Activated CD4-positive, alpha-beta T cell treated with anti-CD3 and anti-CD28 coated beads, Interleukin-10, Interleukin-2, amounts not matched to agents 100 ng/mL and 50 ng/mL, durations not matched to agents 16 hours and 8 hours (primary cell): ENCODE results near the gene BRCC3.

Experiments used
- DNase-seq: peaks from one replicate; pipeline ENCODE4 v3.0.0-alpha.2; 2020

Gene BRCC3

DNA sequence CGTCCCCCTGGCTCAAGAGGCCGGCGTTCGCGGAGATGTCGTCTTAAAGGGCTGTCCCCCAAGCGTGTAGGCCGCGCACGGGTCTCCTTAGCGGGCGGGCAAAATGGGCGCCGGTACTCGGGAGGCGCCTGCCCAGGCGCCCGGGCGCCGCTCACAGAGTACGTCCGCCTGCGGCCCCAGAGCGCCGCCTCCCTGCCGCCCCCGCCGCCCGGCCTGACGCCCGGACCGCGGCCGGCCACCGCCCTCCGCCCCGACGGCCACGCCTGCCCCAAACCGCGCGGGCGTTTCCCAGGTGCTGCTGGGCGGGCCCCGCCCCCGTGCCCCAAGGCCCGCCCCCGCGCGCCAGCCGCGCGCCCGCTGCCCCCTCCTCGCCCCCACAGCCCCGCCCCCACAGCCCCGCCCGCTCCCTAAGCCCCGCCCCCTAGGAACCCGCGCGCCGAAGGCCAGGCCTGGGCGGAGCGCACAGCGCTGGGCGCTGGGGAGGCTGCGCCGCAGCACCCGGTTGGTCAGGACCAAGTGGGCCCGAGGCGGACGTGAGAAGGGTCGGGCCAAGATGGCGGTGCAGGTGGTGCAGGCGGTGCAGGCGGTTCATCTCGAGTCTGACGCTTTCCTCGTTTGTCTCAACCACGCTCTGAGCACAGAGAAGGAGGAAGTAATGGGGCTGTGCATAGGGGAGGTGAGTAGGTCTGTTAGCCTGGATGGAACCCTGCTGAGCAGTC is at the start of gene BRCC3, which contains the start of the genes CMC4 and MTCP1:
BRCC3 (plus strand) TSS at position 534 of the 719 bp plus-strand sequence; CDS start at position 554, 20 bp downstream.
CMC4 (minus strand) TSS at position 162 of the 719 bp plus-strand sequence. CDS start 7,113 bp downstream, outside the sequence.
MTCP1 (minus strand) TSS at position 162 of the 719 bp plus-strand sequence. CDS start 5,126 bp downstream, outside the sequence.
- DNase-seq = peak; percentile 89

DNA sequence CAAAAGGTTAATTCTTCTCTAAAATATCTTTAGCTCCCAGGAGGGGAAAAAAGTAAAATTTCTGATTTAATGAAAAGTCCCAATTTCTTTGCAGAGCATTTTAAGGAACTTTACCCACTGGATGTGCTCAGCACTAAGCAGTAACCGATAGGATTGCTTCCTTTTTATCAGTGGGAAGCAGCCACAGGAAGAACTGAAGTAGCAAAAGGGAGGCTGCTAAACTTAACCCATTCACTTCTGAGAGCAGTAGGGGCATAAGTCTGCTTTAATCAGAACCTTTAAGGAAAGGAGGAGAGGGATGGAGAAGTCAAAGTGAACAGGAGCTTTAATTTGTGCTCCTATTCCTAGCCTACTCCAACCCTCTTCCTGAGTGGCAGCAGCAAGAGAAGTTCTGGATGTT is 48.7 kb upstream of the BRCC3 start, which contains the start of gene F8:
F8 (minus strand) TSS at position 139 of the 400 bp plus-strand sequence. CDS start 171 bp downstream, outside the sequence.
- no peak for DNase-seq

DNA sequence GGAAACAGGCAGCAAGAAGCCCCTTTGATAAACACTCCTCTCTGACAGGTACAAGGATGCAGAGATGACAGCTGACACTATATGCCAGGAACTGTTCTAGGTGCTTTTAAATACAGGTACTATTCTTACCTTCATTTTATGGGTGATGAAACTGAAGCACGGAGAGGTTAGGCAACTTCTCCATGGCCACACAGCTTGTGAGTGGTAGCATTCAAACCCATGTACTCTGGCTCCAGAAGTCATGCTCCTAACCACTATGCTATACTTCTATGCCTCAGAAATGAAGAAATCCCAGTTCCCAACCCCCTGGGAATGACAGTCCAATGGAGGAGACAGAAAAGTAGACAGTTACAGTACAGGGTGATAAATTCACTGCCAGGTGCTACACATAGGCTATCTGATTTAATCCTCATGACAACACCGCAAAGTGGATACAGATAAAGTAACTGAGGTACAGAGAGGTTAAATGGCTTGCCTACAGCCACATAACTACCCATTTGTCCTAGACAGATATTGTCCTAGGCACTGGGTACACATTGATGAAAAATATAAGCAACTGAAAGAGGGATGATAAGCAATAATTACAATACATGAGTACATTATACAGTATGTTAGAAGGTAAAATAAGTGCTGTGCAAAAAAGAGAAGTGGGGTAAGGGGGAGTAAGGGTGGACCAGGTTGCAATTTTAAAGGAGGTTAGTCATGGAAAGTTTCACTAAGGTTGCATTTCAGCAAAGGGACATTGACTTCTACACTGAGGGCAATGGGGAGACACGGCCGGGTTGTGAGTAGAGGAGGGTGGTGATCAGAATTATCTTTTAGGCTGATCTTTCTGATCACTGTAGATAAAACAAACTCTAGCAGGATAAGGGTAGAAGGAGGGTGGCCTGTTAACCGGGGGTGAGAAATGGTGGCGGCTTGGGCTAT is 47.1 kb upstream of the BRCC3 start:
- DNase-seq = no peak

DNA sequence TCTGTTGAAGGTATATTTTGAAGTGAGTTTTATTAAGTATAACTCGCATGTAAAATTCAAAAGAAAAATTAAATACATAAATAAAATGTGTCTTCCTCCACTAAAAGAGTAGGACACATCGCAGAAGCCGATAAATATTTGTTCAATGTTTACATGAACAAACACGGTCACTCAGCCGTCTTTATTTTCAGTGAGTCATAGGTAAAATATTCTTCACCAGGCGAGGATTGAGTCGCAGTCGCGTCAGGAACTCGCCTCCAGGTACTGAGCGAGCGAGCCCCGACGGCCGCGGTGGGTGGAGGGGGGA is 44.9 kb upstream of the BRCC3 start:
- DNase-seq = no peak

DNA sequence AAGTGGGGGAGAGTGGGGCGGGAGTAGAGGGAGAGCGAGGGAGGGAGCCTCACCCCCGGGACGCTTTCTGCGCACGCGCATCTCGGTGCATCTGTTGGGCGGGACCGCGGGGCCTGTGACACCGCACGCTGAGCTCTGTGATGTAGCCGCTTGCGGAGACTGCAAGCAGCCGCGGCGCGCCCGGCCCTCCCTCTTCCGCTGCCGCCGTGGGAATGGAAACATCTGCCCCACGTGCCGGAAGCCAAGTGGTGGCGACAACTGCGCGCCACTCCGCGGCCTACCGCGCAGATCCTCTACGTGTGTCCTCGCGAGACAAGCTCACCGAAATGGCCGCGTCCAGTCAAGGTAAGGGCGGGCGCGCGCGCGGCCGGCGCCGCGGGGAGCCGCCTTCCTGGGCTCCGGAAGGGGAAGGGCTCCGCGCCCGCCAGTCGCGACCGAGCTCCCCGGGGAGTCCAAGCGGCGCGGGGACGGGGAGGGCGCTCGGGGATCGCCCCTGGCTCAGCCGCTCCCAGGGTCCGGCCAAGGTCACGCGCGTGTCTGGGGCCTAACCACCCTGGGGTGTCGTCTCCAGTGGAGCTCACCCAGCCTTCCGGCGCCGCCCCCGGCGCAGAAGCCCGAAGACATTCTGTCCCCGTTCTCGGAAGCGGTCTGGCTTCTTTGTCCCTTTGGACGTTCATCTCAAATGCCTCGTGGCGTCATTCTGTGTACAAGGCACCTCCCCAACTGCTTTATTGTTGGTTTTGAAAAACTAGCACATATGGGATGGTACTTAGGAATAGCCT is 44.4 kb upstream of the BRCC3 start, which contains the start of gene FUNDC2:
FUNDC2 (plus strand) TSS at position 118 of the 782 bp plus-strand sequence; CDS start at position 213, 95 bp downstream.
- DNase-seq = peak; percentile 94

DNA sequence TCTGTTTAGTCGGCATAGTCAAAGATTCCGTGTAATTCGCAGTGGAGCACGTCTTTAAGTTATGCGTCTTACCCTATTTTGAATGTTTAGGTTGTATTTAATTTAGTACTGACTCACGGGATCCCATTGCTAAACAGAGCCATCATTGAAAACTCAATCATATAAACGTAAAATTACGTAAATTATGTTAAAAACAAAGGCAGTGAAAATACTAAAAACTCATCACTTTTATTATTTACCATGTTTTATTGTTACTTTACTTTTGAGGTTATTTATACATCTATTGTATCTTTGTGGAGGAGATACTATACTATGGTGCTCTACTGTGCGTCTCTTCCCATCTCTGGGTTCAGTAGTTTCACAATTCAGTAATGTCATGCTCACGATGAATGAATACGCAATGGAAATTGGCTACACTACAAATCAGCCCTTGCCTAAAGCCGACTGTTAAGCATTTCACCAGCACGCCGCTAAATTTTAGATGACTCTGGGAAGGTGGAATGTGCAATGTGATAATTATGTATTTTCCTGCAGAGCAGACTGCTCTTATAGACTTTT is 43.7 kb upstream of the BRCC3 start:
- peak; percentile 52 for DNase-seq

DNA sequence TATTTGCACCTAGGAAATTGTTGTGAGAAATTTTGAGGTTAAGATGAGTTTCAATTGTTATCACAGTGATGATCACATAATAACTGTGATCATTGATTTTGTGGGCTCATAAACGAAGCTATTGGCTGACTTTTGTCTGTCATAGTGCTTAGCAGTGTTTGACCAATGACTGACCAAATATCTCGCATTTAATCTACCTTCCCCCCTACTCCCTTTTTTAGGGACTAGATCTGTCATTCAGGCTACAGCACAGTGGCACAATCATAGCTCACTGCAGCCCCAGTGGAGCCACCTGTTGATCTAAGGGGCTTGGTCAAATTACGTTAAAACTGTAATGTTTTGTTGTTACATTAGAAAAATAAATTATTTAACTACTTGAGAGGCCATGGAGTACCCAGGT is 43.2 kb upstream of the BRCC3 start:
- DNase-seq = peak; percentile 15

DNA sequence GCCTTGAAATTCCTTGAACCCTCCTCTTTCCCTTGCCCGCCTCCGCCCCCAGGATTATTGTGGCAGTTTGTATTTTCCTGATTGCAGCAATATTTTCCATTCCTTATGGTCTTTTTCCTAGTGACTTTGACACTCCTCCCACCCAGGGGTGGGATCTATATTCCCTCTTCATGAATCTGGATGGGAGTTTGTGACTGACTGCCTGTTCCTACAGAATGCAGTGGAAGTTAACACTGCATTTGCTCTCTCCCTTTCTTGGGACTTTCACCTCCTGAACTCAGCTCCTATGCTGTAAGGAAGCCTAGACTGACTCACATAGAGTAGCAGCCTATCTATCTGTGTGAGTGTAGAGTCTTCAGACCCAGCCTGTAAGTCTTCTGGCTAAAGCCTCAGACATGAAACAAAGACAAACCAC is 42.4 kb upstream of the BRCC3 start:
- DNase-seq = no peak

DNA sequence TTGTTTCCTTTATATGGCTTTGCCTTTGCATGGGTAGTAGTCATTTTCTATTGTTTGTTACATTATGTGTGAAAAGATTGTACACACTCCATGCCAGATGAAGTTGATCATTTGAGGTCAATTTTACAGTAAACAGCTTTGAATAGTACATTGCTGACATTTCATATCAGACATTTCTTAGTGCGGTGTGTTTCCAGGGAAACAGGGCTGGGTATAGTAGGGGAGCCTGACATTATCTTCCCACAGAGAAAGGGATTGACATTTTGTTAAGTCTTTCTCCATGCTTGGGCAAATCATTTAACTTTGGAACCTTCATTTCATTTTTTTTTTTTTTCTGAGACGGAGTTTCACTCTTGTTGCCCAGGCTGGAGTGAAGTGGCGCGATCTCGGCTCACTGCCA is 39.7 kb upstream of the BRCC3 start:
- DNase-seq = no peak

DNA sequence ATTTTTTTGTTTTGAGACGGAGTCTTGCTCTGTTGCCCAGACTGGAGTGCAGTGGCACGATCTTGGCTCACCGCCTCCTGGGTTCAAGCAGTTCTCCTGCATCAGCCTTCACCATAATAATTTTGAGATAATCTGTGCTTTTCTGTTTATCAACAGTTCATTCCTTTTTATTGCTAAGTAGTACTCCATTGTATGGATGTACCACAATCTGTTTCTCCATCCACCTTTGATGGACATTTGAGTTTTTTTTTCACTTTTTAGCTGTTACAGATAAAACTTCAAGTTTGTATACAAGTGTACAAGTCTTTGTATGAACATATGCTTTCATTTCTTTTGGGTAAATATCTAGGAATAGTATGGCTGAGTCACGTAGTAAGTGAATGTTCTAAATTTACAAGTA is 35.6 kb upstream of the BRCC3 start:
- DNase-seq = no peak

DNA sequence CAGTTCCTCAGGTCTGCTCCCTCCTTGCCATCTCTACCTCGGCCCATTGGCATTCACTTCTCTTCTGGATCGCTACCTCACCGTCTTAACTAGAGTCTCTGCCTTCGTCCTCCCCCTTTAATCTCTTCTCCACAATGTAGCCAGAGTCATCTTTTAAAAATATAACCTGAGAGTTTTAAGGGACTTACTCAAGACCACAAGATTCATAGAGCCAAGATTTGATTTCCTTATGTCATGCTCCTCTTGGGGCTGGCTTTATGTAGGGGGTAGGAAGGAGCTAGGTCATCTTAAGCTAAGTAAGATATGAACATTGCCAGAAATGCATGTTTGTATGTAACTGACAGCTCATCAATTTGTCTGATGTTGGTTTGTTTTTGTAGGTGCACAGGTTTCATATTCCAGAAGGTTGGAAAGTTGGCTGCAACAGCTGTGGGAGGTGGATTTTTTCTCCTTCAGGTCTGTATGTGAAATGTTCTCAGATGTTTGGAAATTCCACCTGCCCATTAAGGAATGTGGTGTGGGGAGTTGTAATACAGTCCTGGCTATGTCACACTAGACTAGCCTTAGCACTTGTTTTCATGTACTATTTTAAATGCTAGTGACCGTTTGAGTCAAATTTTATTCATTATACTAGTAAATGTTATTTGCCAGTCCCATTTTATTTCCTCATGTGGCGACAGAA is 25.0 kb upstream of the BRCC3 start:
- DNase-seq = no peak

DNA sequence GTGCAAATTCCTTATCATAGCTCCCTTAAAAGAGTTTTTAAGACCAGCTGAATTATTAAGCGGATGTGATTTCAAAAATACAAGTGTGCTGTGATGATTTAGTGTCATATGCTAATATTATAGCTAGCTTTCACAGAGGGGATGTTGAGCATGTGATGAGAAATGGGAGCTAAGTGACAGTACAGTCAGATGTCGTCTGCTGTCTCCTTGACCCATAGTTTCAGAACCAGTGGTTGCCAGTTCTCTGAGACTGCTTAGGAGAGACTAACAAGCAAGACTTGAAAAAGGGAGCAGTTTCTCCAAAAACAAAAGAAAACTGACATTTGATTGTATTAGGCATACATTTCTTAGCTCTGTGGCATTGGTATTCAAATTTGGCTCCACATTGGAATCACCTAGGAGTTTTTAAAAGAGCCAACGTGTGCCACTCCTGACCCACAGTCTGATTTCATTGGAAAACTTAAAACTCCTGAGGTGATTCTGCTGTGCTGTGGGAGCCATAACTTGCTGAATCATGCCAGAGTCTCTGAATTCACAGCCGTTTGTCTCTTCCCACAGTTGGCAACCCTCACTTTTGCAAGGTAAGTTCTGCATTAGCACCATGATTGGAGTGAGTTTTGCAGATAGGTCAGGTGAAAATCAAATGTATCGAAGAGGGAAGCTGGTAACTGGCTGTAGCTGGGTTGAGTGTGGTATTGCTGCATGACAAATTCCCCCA is 24.3 kb upstream of the BRCC3 start:
- no peak for DNase-seq

DNA sequence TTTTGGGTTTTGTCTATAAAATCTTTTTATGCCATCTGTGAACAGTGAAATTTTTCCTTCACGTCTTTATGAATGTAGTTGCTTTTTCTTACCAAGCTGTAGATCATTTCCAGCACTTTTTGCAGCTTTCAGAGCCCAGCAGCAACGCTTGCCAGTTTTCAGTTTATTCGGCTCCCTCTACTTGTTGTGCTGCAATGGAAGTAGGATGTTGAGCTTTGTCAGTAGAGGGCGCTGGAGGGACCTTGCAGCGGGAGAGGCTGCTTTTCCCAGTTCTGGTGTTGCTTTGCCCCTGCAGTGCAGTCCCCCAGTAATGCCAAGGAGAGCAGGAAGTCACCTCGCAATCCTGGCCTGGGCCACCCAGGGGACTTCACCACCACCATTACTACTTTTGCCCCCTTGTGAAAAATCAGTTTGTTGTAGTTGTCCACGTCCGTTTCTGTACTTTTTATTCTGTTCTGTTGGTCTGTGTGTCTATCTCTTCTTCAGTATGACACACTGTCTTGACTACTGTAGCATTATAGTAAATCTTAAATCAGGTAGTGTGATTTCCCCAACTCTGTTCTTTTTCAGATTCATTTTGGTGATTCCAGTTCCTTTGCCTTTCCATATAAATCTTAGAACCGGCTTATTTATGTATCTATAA is 22.2 kb upstream of the BRCC3 start:
- peak; percentile 59 for DNase-seq

DNA sequence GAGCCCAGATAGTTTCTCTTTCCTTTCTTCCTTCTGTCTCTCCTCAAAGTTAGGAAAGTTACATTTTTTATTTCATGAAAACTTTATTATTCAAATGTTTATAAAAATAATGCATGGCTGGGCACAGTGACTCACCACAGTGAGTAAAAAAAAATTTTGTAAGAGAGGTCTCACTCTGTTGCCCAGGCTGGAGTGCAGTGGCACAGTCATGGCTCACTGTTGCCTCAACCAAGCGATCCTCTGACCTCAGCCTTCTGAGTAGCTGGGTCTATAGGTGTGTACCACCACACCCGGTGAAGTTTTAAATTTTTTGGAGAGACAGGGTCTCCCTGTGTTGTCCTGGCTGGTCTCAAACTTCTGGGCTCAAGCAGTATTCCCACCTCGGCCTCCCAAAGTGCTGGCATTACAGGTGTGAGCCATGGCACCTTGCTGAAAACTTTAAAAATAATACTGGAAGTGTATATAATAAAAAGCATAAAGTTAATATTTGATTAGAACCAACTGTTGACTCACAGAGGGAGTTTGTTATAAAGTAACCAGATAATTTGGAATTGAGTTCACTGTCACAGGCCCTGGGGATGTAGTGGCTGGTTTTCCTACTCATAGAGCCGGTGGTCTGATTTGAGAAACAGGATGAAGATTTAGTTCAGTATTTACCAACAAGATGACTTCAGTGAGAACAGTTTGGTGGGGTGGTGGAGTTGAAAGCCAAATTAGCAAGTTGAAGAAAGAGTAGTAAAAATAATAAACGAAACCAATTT is 18.4 kb upstream of the BRCC3 start:
- DNase-seq = no peak

DNA sequence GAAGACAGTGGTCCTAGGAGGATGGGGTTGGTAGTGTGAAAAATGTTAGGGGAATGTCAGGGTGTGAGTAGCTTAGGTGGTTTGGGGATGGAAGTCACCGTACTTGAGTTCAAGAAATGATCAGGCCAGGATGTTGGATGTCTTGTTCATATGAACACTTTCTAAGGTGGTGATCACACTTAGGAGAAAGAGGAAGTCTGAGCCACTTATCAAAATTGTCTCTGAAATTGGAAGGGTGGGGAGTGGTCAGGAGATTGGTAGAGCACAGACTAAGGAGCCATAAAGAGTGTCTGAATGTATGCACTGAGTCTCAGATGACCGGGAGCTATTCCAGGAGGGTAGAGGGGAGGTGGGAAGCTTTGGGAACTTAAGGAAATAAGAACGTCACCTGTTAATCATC is 17.7 kb upstream of the BRCC3 start:
- DNase-seq = no peak

DNA sequence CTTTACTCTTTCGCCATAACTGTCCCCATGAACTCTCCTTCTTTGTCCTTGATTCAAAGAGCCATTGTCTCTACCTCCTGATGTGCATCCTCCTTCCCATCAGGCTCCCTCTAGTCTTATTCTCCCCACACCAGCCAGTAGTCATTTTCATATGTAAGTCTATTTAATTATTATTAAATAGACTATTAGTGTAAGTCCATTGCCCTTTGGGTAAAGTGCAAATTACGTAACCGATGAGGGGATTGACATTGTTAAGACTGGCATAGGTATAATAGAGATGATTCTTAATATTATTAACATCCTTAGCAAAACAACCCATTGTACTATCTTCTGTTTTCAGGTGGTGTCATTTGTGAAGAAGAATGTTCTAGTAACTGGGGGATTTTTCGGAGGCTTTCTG is 17.1 kb upstream of the BRCC3 start:
- no peak for DNase-seq

DNA sequence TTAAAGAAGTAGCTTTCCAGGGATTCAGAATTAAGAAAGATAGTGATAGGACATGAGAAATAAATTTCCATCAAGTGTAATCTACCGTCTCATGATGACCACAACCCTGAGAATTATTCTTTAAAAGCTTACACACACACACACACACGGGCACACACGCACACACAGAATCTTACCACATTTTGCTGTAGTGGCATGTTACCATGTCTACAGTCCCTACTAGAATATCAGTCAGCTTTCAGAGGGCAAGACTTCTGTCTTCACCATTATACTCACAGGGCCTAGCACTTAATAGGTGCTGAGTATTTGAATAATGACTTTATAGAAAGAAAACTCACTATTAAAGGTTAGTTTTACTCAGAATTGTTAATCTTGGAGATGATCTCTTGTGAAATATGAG is 15.8 kb upstream of the BRCC3 start:
- DNase-seq = no peak

DNA sequence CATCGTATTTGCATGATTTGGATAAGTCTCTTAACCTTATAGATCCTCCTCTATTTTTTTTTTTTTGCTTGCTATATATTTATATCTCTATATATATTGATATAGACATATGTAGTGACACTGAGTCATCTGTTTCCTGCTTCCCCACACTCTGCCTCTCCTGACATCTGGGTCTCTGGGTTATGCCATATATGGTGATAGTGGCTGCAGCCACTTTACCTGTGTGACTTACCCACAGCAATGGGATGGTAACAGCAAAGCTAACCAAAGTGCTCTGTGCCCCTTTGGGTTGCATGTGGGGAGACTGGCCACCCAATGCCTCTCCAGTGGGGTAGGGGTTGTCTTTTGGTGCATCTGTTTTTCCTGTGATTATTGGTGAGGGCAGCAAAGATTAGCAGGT is 14.8 kb upstream of the BRCC3 start:
- DNase-seq = peak; percentile 39

DNA sequence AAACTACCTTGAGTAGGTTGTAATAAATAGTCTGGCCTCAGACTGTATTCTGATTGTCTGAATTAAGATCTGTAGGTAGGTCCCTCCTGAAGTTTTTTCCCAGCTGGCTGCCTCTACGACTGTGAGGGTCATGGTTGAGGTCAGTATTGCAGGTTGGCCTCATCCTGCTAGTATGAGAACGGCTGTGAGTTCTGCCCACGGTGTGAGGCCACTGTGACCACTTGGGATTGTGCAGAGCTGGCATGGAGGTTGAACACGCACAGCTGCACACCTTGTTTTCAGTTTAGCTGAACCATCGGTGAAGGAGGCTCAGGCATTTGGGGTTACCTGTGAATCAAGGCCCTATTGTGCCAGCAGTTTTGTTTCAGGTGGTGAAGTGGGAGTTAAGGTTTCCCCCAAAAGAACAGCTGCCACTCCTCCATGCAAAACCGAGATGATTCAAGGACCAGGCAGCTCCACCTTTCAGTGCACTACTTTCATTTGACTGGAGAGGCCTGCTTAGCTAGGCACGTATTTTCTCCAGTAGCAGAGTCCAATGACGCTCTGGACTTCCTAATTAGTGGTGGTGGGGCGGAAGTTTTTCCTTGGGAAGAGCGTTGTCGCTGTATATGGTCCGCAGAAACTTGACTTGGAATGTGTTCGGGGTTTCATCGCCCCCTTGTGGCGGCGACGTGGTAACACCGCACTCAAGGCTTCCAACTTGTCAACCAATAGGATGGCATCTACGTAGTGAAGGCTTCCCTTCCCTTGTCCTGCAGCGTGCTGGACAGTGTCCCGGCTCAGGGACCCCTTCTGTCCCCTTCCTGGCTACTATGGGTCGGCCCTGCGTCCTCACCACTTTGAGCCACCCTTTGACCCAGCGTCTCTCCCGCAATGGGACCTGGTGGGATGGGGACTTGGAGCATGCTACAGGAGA is 14.2 kb upstream of the BRCC3 start:
- DNase-seq = peak; percentile 65
